ENCODE results near the gene TBX19.

TBX19 gene

DNA sequence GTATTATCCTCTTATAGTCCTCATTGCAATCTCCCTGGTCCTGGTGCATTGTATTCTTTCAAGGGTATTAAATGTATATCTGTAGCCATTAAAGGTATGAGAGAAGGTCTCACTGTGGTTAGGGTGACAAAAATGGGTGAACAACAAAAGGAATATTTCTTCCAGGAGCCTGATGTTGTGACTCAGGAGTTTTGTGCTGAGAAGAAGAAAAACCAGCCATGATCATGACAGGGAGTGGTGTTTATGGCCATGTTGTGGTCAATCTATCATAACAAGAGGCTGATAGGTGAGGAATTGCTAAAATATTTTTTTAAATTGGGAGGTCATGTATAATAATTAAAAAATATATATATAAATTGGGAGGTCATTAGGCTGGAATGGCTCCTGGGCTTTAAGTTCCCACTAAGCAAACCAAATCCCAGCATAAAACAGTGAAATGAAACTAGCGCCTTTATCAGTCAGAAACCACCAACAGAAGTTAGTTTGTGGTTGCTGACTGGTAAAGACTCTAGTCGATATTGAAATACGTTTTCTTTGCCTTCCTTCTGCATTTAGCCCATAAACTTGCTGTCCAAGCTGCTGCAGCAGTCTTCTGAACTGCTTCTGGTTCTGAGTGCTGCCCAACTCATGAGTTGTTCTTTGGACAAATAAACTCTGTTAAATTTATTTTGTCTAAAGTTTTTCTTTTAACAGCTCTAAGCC, 60.3 kb downstream of the TBX19 start:
- H3K4me3 ChIP-seq (ENCODE audit: low read depth, low read length), result no peak overlapping the region
- no peak for TF ChIP-seq CTCF (IDR thresholded peaks at IDR 0.05; ENCODE audit: borderline replicate concordance, insufficient read depth, low read depth, low read length)

DNA sequence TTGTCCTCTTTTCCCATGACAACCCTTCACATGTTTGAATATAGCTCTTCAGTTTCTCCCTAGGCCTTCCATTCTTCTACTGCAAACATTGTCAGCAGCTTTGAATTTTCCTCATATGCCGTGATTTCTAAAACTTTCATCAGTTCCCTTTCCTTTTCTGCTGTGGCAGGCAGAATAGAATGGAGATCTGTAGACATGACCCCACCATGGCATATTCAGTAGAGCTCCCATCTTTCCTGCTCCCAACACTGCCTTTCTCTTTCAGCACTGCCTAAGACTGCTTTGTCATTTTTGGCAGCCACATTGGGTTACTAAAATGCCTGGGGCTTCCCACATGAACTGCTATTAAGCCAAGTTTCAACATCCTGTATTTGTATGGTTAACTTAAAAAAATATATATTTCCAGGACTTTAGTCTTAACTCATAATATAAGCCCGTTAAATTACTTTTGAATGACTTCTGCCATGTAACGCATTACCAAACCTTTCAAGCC, 60.9 kb downstream of the TBX19 start:
- TF ChIP-seq CTCF (IDR thresholded peaks at IDR 0.05; ENCODE audit: borderline replicate concordance, insufficient read depth, low read depth, low read length), result no peak
- no peak overlapping the region for H3K4me3 ChIP-seq (ENCODE audit: low read depth, low read length)

DNA sequence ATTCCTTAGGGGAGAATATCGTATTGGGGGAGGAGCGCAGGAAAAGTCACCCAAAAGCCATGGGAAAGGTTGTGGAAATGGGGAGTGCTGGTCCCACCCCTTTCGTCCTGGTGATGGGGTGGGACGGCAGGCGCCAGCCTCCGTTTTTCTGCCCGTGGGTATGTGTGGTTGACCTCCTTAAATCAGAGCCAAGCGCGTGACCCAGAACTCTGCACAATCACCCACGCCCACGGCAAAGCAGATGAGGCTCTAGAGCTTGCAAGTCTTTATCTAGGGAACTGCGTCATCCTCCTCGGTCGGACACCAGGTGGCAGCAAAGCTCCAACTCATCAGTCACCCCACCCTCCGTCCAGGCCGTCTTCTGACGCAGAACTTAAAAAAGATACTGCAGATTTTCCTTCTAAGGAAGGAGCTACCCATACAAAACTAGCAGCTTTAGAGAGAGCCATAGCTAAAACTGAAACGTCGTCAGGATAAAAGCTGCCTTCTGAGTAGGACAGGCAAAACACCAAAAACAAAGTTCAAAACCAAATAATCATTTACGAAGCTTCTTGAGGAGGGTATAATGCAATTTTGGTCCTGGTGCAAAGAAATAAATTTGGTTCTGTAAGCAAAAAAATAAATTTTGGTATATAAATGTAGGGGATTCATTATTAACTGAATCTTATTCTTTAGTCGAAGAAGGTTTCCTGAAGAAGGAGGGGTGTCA, 62.0 kb downstream of the TBX19 start:
- TF ChIP-seq CTCF (IDR thresholded peaks at IDR 0.05; ENCODE audit: borderline replicate concordance, insufficient read depth, low read depth, low read length), result peak; percentile 78
- H3K4me3 ChIP-seq (ENCODE audit: low read depth, low read length), result no peak overlapping the region

DNA sequence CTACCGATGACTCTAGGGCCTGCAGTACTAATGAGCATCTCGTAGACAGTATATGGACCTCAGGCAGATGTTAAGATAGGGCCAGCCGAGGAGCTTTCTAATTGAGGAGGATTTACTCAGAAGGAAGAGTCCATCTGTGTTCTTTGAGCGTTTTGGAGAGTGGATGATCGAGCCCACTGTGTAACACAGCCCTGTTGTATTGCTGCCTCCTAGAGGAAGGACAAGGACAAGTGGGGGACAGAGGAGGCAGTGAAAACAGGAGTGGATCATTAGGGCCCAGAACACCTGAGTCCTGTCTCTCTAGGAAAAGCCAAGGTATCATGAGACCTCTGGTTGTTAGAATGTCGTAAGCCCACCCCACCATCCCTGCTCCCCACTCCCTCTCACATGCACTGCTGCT, 62.9 kb downstream of the TBX19 start:
- H3K4me3 ChIP-seq (ENCODE audit: low read depth, low read length), result no peak overlapping the region
- TF ChIP-seq CTCF (IDR thresholded peaks at IDR 0.05; ENCODE audit: borderline replicate concordance, insufficient read depth, low read depth, low read length), result 0 out of 2 replicates have a peak, but pooled peaks have one; percentile 25

DNA sequence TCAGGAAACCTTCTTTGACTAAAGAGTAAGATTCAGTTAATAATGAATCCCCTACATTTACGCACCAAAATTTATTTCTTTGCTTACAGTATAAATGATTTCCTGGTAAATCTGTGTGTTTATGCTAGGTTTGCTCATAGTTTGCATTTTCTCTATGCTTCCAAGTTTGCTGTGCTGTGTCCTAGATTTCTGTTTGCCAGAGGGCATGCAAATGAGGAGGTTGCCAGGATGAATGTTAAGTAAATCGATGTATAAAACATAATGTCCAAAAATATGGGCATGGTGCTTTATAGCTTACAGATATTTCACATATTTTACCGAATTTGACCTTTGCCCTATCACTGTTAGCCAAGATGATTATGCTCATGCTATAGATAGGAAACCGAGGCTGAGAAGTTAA, 63.8 kb downstream of the TBX19 start:
- H3K4me3 ChIP-seq (ENCODE audit: low read depth, low read length), result no peak overlapping the region
- no peak for TF ChIP-seq CTCF (IDR thresholded peaks at IDR 0.05; ENCODE audit: borderline replicate concordance, insufficient read depth, low read depth, low read length)

GRCh38 chr1:168345939-168346338, 65.3 kb downstream of the TBX19 start:
- H3K4me3 ChIP-seq (ENCODE audit: low read depth, low read length), result no peak overlapping the region
- TF ChIP-seq CTCF (IDR thresholded peaks at IDR 0.05; ENCODE audit: borderline replicate concordance, insufficient read depth, low read depth, low read length), result no peak

- no peak for TF ChIP-seq CTCF (IDR thresholded peaks at IDR 0.05; ENCODE audit: borderline replicate concordance, insufficient read depth, low read depth, low read length)
- no peak overlapping the region for H3K4me3 ChIP-seq (ENCODE audit: low read depth, low read length)
Observed at GRCh38 chr1:168347630-168348029, 67.0 kb downstream of the TBX19 start.

Data from GM12875 (cell line).